ENCODE measurements around the gene SCG2.

SCG2 gene

DNA sequence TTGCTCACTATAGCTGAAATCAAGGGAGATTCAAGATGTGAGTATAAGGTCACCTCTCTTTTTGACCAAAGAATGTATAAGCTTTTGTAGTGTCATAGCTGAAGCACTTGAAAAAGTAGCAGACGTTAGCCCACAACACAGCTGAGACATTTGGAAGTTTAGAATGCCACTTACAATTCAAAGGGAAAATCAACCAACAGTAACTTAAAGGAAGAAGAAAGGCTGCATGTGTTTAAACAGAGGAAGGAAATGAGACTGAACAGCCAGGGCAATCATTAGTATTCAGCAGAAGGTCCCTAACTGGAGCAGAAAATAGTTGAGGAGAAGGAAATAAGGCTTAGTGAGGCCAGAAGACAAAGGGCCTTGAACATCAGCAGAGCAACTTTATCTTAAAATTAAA is 23.5 kb upstream of the SCG2 start:
- peaks cover 26 to 41% of the 10 kb centered on the region in 2 donors for H3K27me3 Mint-ChIP-seq

DNA sequence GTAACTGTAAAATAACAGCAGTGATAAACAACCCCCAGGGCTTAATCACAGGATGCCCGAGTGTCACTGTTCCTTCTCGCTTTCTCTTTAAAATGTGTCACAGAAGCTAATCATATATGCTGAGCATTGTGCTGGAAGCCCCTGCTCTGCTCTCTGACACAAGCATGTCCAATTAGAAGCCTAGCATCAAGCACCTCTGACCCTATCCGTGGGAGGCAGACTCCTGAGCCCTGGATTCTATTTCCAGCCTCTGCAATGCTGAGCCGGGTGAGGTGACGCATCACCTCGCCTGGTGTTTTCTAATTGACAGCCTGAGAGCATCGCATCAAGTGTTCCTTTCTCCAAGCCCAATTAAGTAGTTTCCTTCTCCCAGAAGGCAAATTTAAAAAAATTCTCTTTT is 19.7 kb upstream of the SCG2 start:
- Mint-ChIP-seq H3K27ac (no peak overlapping the region), H3K4me3 (no peak overlapping the region), H3K4me1 (ENCODE audit: low read depth in 2 of 2) (no peaks in the 10 kb centered on the region), H3K36me3 (ENCODE audit: insufficient read depth) (no peaks in the 10 kb centered on the region), H3K27me3 (peaks cover 20 to 31% of the 10 kb centered on the region in 2 donors), H3K9me3 (no peaks in the 10 kb centered on the region)
- ATAC-seq (replicated peaks) (no peak), DNase-seq (no peak)

More for the DNA sequence above, 23.5 kb upstream of the SCG2 start:
- no peak overlapping the region for H3K4me3 Mint-ChIP-seq
- no peak overlapping the region for H3K27ac Mint-ChIP-seq
- H3K9me3 Mint-ChIP-seq = no peaks in the 10 kb centered on the region
- H3K36me3 Mint-ChIP-seq (ENCODE audit: insufficient read depth) = no peaks in the 10 kb centered on the region
- no peak for DNase-seq
- no peaks in the 10 kb centered on the region for H3K4me1 Mint-ChIP-seq (ENCODE audit: low read depth in 2 of 2)
- ATAC-seq (replicated peaks) = no peak

DNA sequence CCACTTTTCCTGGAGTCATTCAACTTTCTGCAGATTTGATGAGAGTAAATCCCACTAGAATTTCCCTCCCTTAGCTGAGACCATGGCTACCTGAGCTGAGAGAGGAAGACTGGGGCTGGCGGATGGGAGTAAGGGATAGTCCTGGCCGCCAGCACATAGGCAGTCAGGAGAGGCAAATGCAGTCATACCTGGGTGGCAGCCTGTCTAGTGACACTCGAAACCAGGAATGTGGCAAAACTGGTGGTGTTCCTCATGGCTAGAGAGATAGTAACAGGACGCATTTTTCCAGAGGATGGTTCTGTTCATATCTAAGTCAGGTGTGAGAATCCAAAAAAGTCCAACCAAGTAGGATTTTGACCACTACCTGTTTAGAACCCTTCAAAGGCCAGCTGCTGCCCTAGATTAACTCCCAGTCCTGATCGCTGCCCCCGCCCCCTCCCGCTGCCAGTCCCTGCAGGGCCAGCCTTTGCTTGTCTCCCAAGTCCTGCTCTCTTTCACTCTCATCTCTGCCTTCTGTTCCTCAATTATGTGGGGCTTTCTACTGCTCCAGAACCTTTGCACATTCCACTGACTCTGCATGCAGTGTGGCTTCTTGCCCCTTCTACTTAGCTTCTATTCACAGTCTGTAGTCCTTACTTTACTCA is 17.4 kb upstream of the SCG2 start:
- no peaks in the 10 kb centered on the region for H3K4me1 Mint-ChIP-seq (ENCODE audit: low read depth in 2 of 2)
- ATAC-seq (replicated peaks) = no peak
- no peak overlapping the region for H3K27ac Mint-ChIP-seq
- H3K9me3 Mint-ChIP-seq = no peaks in the 10 kb centered on the region
- H3K4me3 Mint-ChIP-seq = no peak overlapping the region
- DNase-seq = no peak
- peaks cover 31 to 44% of the 10 kb centered on the region in 2 donors for H3K27me3 Mint-ChIP-seq
- H3K36me3 Mint-ChIP-seq (ENCODE audit: insufficient read depth) = no peaks in the 10 kb centered on the region

DNA sequence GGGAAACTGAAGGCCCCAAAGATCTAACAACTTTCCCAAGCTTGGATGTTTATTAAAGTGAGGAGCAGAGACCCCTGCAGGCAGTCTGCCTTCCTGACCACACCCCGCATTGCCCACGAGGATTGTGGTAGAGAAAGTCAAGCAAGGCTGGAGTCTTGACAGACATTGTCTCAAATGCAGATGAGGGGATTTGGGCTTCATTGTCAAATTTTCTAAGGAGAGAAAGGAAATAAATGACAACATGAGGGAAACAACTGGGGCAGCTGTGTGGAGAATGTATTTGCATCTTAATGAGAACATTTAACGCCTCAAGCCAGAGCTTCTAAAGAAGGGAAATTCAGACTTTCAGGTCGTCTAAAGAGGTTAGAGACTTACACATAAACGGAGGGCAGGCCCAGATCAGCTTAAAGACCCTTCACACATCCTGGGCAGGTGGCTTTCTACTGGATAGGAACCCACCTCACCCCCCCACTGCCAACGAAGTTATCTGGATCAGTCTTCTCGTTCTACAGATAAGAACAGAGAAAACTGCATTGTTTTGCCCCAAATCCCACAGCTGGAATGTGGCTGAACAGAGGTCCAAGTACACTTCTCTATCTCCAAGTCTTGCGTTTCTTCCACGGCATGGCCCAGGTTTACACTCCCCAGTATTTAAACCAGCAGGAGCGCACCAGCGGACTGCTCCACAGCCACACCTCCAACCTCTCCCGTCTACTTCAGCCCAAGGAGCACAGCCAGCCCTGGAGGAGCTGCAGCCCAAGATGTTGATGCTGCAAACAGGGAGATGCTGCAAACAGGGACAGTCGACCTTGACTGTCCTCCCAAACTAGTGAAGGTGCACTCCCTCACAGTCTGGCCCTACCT is 16.2 kb upstream of the SCG2 start:
- ATAC-seq (replicated peaks) = no peak
- H3K36me3 Mint-ChIP-seq (ENCODE audit: insufficient read depth) = no peaks in the 10 kb centered on the region

DNA sequence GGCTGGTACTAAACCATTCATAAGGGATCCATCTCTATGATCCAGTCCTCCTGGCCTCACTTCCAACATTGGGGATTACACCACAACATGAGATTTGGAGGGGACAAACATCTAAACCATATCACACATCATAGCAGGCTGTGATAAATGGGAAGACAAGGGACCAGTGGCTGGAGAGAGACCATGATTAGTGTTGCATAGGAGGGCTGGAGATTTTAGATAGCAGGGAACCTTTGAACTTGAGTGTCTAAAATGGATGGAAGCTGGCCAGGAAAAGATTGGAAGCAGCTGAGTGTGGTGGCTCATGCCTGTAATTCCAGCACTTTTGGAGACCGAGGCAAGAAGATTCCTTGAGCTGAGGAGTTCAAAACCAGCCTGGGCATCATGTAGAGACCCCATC is 12.4 kb upstream of the SCG2 start:
- H3K27ac Mint-ChIP-seq = no peak overlapping the region
- H3K4me3 Mint-ChIP-seq = no peak overlapping the region
- DNase-seq (no peak), ATAC-seq (replicated peaks) (no peak)
- H3K27me3 Mint-ChIP-seq = peaks cover 35 to 64% of the 10 kb centered on the region in 2 donors
- no peaks in the 10 kb centered on the region for H3K4me1 Mint-ChIP-seq (ENCODE audit: low read depth in 2 of 2)
- H3K36me3 Mint-ChIP-seq (ENCODE audit: insufficient read depth) = no peaks in the 10 kb centered on the region
- H3K9me3 Mint-ChIP-seq = no peaks in the 10 kb centered on the region

More for the DNA sequence above, 16.2 kb upstream of the SCG2 start:
- no peak overlapping the region for H3K4me3 Mint-ChIP-seq
- H3K27ac Mint-ChIP-seq = no peak overlapping the region
- no peak for DNase-seq
- H3K27me3 Mint-ChIP-seq = peaks cover 43 to 57% of the 10 kb centered on the region in 2 donors
- no peaks in the 10 kb centered on the region for H3K9me3 Mint-ChIP-seq
- no peaks in the 10 kb centered on the region for H3K4me1 Mint-ChIP-seq (ENCODE audit: low read depth in 2 of 2)

DNA sequence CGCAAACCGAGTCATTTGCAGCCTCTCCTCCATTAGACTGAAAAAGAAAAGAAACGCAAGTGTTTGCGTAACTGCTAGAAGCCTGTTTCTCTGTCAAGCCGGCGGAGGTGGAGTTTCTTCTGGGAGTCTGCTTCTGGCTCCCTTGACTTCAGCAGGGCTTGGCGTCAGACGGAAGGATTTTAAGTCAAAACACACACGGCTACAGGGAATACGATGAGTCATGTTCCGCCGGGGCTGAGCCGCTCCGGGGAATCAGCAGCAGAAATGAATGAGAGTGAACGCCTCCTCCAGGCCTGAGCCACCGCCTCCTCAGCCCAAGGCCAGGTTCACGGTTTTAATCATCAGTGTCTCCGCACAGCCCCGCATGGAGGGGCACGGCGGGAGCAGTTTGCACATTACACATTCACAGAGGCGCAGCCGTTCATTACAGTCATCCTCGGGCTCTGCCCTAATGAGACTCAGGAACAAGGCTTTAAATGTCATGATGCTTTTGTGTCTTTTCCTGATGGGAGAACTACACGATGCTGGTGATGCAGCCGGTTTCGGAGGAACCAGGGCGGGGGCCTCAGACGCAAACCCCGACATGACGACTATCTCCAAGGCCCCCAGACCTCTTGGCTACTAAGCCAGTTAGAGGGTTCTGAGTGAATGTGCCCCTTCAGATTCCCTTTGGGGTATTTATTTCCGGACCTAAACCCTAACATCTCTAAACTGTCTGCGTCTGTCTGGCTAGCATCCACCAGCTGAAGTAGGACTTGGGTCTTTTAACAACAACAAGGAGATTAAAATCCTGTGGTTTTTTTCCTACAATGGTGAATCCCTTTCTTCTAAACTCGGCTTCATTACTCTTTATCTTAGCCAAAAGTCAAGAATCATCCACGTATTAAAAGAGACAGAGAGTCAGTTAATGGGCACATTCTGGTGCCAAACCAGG is 11.1 kb upstream of the SCG2 start:
- no peaks in the 10 kb centered on the region for H3K9me3 Mint-ChIP-seq
- H3K4me1 Mint-ChIP-seq (ENCODE audit: low read depth in 2 of 2) = no peaks in the 10 kb centered on the region
- DNase-seq (no peak), ATAC-seq (replicated peaks) (no peak)
- H3K27ac Mint-ChIP-seq = no peak overlapping the region
- H3K27me3 Mint-ChIP-seq = peaks cover 35 to 53% of the 10 kb centered on the region in 2 donors
- no peak overlapping the region for H3K4me3 Mint-ChIP-seq
- H3K36me3 Mint-ChIP-seq (ENCODE audit: insufficient read depth) = no peaks in the 10 kb centered on the region

DNA sequence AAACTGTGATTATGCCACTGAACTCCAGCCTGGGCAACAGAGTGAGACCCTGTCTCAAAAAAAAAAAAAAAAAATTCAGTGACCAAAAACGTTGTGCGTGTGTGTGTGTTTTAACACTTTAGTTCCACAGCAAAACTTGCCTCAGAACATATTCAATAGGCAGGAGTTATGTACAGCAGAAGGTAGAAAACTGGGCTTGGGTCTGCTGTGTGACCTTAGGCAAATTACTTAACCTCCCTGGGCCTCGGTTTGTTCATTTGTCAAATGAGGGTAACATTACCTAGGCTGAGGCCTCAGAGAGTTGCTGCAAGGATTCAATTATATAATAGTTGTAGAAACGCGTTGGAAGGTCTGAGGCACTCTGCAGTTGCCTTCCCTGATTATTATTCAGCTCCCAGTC is 10.3 kb upstream of the SCG2 start:
- H3K36me3 Mint-ChIP-seq (ENCODE audit: insufficient read depth) = no peaks in the 10 kb centered on the region
- H3K27ac Mint-ChIP-seq = no peak overlapping the region
- H3K4me1 Mint-ChIP-seq (ENCODE audit: low read depth in 2 of 2) = no peaks in the 10 kb centered on the region
- no peaks in the 10 kb centered on the region for H3K9me3 Mint-ChIP-seq
- no peak overlapping the region for H3K4me3 Mint-ChIP-seq
- ATAC-seq (replicated peaks) (no peak), DNase-seq (no peak)
- peaks cover 35 to 53% of the 10 kb centered on the region in 2 donors for H3K27me3 Mint-ChIP-seq

DNA sequence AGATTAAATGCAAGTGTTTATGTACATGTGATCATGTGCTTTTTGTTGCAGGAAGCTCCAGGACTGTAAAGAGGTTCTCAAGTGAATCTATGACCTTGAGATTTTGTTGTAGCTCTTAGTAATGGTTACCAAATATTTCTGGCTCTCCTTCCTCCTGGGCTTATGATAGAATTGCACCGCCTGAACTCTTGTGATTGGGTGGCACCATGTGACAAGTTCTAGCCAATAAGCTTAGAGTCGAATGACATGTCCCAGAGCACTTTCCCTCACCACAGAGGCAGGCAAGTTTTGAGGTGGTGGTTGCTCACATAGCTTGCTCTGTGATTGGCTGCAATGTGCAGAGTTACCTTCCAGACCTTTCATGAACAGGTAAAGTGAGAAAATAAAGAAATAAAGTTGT is 8.9 kb upstream of the SCG2 start:
- Mint-ChIP-seq H3K27me3 (peaks cover 40 to 63% of the 10 kb centered on the region in 2 donors), H3K4me3 (no peak overlapping the region), H3K36me3 (ENCODE audit: insufficient read depth) (no peaks in the 10 kb centered on the region), H3K4me1 (ENCODE audit: low read depth in 2 of 2) (no peaks in the 10 kb centered on the region), H3K27ac (no peak overlapping the region), H3K9me3 (no peaks in the 10 kb centered on the region)
- no peak for ATAC-seq (replicated peaks)
- DNase-seq = no peak

DNA sequence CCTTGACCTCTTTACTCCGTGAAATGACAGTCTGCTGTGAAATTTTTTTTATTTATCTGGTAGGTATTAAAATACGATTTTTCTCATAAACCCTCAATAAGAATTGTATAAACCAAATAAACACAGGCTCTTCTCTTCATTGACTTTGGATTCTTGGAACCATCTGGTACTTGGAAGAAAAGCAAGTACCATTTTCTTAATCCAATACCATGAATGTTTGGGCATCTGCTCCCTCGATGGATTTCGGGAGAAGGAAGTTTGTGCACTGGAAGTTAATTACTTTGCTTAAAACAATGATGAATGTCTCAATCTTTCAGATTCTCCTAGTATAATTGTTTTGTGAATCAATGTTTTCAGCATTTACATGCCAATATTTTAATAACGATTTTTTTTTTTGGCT is 5.3 kb upstream of the SCG2 start:
- ATAC-seq (replicated peaks) (no peak), DNase-seq (no peak)
- Mint-ChIP-seq H3K27ac (no peak overlapping the region), H3K4me1 (ENCODE audit: low read depth in 2 of 2) (no peaks in the 10 kb centered on the region), H3K9me3 (no peaks in the 10 kb centered on the region), H3K27me3 (peaks cover 12 to 29% of the 10 kb centered on the region in 2 donors), H3K4me3 (no peak overlapping the region), H3K36me3 (ENCODE audit: insufficient read depth) (no peaks in the 10 kb centered on the region)

DNA sequence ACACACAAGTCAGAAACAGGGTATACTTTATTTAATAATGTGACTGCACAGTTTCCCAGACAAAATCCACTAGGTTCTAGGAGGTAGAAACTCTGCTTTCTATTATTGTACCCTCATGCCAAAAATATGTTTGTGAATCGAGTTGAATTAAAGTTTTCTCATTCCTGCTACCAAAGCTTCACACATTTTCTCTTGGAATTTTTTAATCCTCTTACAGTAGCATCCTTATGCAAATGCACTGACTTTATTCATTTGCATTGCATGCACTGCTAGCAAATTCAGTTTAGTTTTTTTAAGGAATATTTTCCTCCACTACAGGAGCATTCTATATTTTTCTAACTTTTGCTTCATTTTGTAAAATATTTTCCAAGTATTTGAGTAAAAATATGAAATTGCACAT is 4.8 kb upstream of the SCG2 start:
- ATAC-seq (replicated peaks) = no peak
- Mint-ChIP-seq H3K27ac (no peak overlapping the region), H3K27me3 (peaks cover 12 to 24% of the 10 kb centered on the region in 2 donors), H3K4me3 (no peak overlapping the region), H3K4me1 (ENCODE audit: low read depth in 2 of 2) (no peaks in the 10 kb centered on the region), H3K36me3 (ENCODE audit: insufficient read depth) (no peaks in the 10 kb centered on the region), H3K9me3 (no peaks in the 10 kb centered on the region)
- DNase-seq = no peak

DNA sequence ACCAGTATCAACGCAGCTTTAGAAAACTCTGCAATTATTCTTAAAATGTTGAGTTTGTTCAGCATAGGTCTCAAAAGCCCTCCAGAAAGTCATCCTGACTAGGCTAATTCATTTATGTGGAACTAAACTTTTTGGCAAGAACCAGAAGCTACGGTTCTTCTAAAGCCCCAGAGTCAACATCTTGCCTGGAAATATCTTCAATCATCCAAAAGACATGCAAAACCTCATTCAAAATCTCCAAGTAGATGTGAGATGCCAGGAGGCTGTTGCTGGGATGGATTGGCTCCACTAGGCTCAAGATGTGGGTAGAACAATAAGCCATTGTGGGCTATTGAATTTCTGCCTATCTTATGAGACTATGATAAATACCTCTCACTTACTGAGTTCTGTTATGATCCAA is 2.1 kb upstream of the SCG2 start:
- peaks cover 11 to 12% of the 10 kb centered on the region in 2 donors for H3K27me3 Mint-ChIP-seq
- H3K36me3 Mint-ChIP-seq (ENCODE audit: insufficient read depth) = no peaks in the 10 kb centered on the region
- H3K9me3 Mint-ChIP-seq = no peaks in the 10 kb centered on the region
- ATAC-seq (replicated peaks) (no peak), DNase-seq (no peak)
- H3K4me3 Mint-ChIP-seq = no peak overlapping the region
- no peaks in the 10 kb centered on the region for H3K4me1 Mint-ChIP-seq (ENCODE audit: low read depth in 2 of 2)
- H3K27ac Mint-ChIP-seq = no peak overlapping the region

DNA sequence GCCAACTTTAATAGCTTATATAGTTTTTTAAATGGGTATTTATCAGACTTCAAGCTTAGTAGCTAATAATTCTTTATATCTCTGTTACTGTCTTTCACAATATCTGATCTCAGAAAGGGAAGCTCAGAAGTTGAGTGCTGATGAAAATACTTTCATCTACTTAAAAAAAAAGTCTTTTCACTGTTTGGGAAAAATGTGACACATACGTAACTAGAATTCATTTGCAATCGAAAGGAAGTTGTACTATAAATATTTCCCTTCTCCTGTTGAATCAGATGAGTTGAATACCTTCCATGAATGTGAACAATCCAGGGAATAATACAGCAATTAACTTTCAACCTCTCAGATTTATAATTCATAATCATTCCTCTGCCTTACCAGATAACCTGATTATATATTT is 811 bp upstream of the SCG2 start:
- no peaks in the 10 kb centered on the region for H3K4me1 Mint-ChIP-seq (ENCODE audit: low read depth in 2 of 2)
- no peak for DNase-seq

DNA sequence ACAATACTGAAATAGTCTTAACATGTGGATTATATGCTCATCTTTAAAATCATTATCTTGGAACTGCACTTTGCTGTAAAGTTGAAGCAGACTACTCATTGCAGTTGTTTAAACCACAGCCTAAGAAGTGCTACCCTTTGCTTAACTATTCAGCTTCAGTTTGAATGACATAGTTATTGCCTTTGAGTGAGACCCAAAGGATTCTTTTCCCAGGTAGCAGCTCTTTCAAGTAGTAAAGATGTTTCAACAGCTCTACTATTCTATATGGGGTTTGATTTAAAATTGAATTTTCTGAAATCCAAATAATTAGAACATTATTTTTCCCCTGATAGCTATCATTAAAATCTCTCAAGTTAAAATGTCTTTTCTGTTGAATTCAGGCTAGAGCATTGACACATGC is 1.1 kb downstream of the SCG2 start:
- ATAC-seq (replicated peaks) = no peak
- no peak overlapping the region for H3K4me3 Mint-ChIP-seq
- no peaks in the 10 kb centered on the region for H3K36me3 Mint-ChIP-seq (ENCODE audit: insufficient read depth)

More for the DNA sequence above, 811 bp upstream of the SCG2 start:
- no peak for ATAC-seq (replicated peaks)
- H3K27ac Mint-ChIP-seq = no peak overlapping the region
- no peaks in the 10 kb centered on the region for H3K36me3 Mint-ChIP-seq (ENCODE audit: insufficient read depth)
- H3K9me3 Mint-ChIP-seq = no peaks in the 10 kb centered on the region
- H3K4me3 Mint-ChIP-seq = no peak overlapping the region
- peaks cover 11 to 12% of the 10 kb centered on the region in 2 donors for H3K27me3 Mint-ChIP-seq

More for the DNA sequence above, 1.1 kb downstream of the SCG2 start:
- no peak for DNase-seq
- no peaks in the 10 kb centered on the region for H3K4me1 Mint-ChIP-seq (ENCODE audit: low read depth in 2 of 2)
- no peaks in the 10 kb centered on the region for H3K9me3 Mint-ChIP-seq
- H3K27me3 Mint-ChIP-seq = peaks cover 5 to 6% of the 10 kb centered on the region in 2 donors
- no peak overlapping the region for H3K27ac Mint-ChIP-seq

Data from effector memory CD8-positive, alpha-beta T cell (primary cell).